Vagina (tissue), 2 donors: ENCODE results near the gene RPS6KA1. TPM values are rescaled to one million over a fixed set of nuclear protein-coding genes. Genes with fewer than 3 reads are reported as not detected.

ENCODE experiments used
- DNase-seq, 2 donors: peaks; one replicate each; pipeline ENCODE4 v3.0.0-alpha.2; 2017; ENCODE audit errors: extremely low spot score in 2 of 2
- H3K27ac ChIP-seq: fragments of 200-600 bp; sonication (generic); one replicate; pipeline ENCODE4 v1.5.1; 2019
- H3K27me3 ChIP-seq: fragments of 200-600 bp; sonication (generic); one replicate; pipeline ENCODE4 v1.5.1; 2019
- H3K36me3 ChIP-seq, 2 donors: fragments of 200-600 bp; sonication (generic); one replicate each; pipeline ENCODE4 v1.5.1; 2017 to 2019
- H3K4me1 ChIP-seq: fragments of 200-600 bp; sonication (generic); one replicate; pipeline ENCODE4 v1.5.1; 2019
- H3K4me3 ChIP-seq, 2 donors: fragments of 200-600 bp; sonication (generic); 1 replicate in 1 of 2; 2 replicates in 1 of 2; pipeline ENCODE4 v1.5.1; 2016 to 2019
- H3K9me3 ChIP-seq: fragments of 200-600 bp; sonication (generic); one replicate; pipeline ENCODE4 v1.5.1; 2019
- CTCF ChIP-seq, 3 experiments: fragments of 450-650 bp in 2 of 3; fragments of 200-600 bp in 1 of 3; sonication (generic) in 1 of 3; IDR thresholded peaks; one replicate each; pipeline ENCODE4 v1.5.1; 2017 to 2019; ENCODE audit warnings: antibody characterized with exemption in 3 of 3, mild to moderate bottlenecking in 2 of 3, moderate library complexity in 2 of 3
- POLR2A ChIP-seq, 2 donors: fragments of 450-650 bp; IDR thresholded peaks; one replicate each; pipeline ENCODE4 v1.6.1; 2017; ENCODE audit warnings: antibody characterized with exemption in 2 of 2, mild to moderate bottlenecking in 2 of 2, moderate library complexity in 2 of 2
- POLR2AphosphoS5 ChIP-seq, 2 donors: sonication (generic); formaldehyde crosslinking; IDR thresholded peaks; one replicate each; pipeline ENCODE4 v1.9.0; 2017; ENCODE audit warnings: antibody characterized with exemption in 2 of 2, mild to moderate bottlenecking in 2 of 2, low read depth in 1 of 2; ENCODE audit not compliant: insufficient read depth in 1 of 2
- intact Hi-C: fragments of 100-400 bp; cut with DNase I; formaldehyde crosslinking; loops from one replicate; pipeline ENCODE4 v1.15.1; 2023
- total RNA-seq: library from RNA; depleted of rRNA; stranded (reverse); fragments of >200 nt; gene quantifications from one replicate; pipeline ENCODE4 v1.2.3, GENCODE V29; 2016

The RPS6KA1 gene
- total RNA-seq, 1 donor from 2014 or later = 22.8 TPM

DNA sequence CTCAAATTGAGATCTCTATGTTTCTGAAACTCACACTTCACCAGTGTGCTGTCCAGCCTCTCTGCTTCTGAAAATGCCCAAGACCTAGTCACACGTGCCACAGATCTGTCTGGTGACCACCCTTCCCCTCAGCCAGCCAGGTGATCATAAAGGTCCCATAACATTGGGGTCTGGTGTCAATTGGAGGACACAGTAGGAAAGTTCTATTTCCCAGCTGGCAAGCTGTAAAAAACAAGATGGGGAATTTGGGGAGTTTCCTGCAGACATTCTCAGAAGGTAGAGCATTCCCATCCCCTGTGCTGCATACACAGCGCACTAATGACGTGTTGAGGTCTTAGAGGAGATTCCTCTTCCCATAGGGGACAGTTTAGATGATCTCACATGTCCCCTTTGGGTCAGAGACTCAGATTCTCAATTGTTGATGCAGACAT is 50.1 kb downstream of the RPS6KA1 start:
- H3K9me3 ChIP-seq = no peaks in the 10 kb centered on the region
- no peaks in the 10 kb centered on the region for H3K4me1 ChIP-seq
- H3K4me3 ChIP-seq = no peak overlapping the region
- intact Hi-C loops = no loop called here
- DNase-seq = no peak
- H3K27me3 ChIP-seq = no peaks in the 10 kb centered on the region
- H3K36me3 ChIP-seq = no peaks in the 10 kb centered on the region
- no peak overlapping the region for H3K27ac ChIP-seq
- TF ChIP-seq POLR2AphosphoS5 (IDR thresholded peaks at IDR 0.05; ENCODE audit: insufficient read depth in 1 of 2, low read depth in 1 of 2) = no peak
- no peak for TF ChIP-seq POLR2A (IDR thresholded peaks at IDR 0.05)

DNA sequence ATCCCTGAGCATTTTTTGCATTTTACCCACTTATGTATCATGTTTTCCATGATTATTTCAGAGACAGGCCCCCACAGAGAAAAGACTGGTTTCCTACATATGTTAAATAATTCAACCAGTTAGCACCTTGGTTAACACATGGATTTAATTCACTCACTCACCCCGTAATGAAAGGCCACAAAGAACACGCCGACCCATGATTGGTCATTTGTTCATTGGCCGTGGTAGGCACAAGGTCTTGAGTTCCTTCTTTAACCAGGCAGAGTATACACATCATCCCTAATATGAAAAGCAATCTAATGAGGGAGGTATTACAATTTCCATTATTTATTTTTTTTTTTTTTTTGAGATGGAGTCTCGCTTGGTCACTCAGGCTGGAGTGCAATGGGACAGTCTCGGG is 50.6 kb downstream of the RPS6KA1 start:
- DNase-seq = no peak
- Histone ChIP-seq H3K27ac (no peak overlapping the region), H3K27me3 (no peaks in the 10 kb centered on the region), H3K4me1 (no peaks in the 10 kb centered on the region), H3K9me3 (no peaks in the 10 kb centered on the region), H3K4me3 (no peak overlapping the region), H3K36me3 (no peaks in the 10 kb centered on the region)
- intact Hi-C loops = no loop called here
- no peak for TF ChIP-seq CTCF (IDR thresholded peaks at IDR 0.05)
- TF ChIP-seq POLR2AphosphoS5 (IDR thresholded peaks at IDR 0.05; ENCODE audit: insufficient read depth in 1 of 2, low read depth in 1 of 2) = no peak
- TF ChIP-seq POLR2A (IDR thresholded peaks at IDR 0.05) = no peak

- DNase-seq = no peak
- Histone ChIP-seq H3K9me3 (no peaks in the 10 kb centered on the region), H3K36me3 (no peaks in the 10 kb centered on the region), H3K27me3 (no peaks in the 10 kb centered on the region), H3K4me1 (no peaks in the 10 kb centered on the region), H3K4me3 (no peak overlapping the region), H3K27ac (no peak overlapping the region)
- TF ChIP-seq POLR2AphosphoS5 (IDR thresholded peaks at IDR 0.05; ENCODE audit: insufficient read depth in 1 of 2, low read depth in 1 of 2) = no peak
- no peak for TF ChIP-seq CTCF (IDR thresholded peaks at IDR 0.05)
- no peak for TF ChIP-seq POLR2A (IDR thresholded peaks at IDR 0.05)
- intact Hi-C loops = no loop called here
These were observed 51.7 kb downstream of the RPS6KA1 start for GRCh38 chr1:26581287-26581651.

GRCh38 chr1:26582053-26582835 is 52.7 kb downstream of the RPS6KA1 start:
- intact Hi-C loops = no loop called here
- Histone ChIP-seq H3K9me3 (no peaks in the 10 kb centered on the region), H3K4me1 (no peaks in the 10 kb centered on the region), H3K27me3 (no peaks in the 10 kb centered on the region), H3K27ac (no peak overlapping the region), H3K36me3 (no peaks in the 10 kb centered on the region), H3K4me3 (no peak overlapping the region)
- TF ChIP-seq POLR2A (IDR thresholded peaks at IDR 0.05) = no peak
- TF ChIP-seq POLR2AphosphoS5 (IDR thresholded peaks at IDR 0.05; ENCODE audit: insufficient read depth in 1 of 2, low read depth in 1 of 2) = no peak
- TF ChIP-seq CTCF (IDR thresholded peaks at IDR 0.05) = no peak
- no peak for DNase-seq

- Histone ChIP-seq H3K27me3 (no peaks in the 10 kb centered on the region), H3K9me3 (no peaks in the 10 kb centered on the region), H3K4me3 (no peak overlapping the region), H3K36me3 (no peaks in the 10 kb centered on the region), H3K27ac (no peak overlapping the region), H3K4me1 (no peaks in the 10 kb centered on the region)
- intact Hi-C loops = no loop called here
- TF ChIP-seq POLR2AphosphoS5 (IDR thresholded peaks at IDR 0.05; ENCODE audit: insufficient read depth in 1 of 2, low read depth in 1 of 2) (no peak), CTCF (IDR thresholded peaks at IDR 0.05) (no peak), POLR2A (IDR thresholded peaks at IDR 0.05) (no peak)
- DNase-seq = no peak
These were observed 53.4 kb downstream of the RPS6KA1 start for GRCh38 chr1:26582836-26583460.
